Smooth muscle cell of the brain vasculature (primary cell): Measurements from ENCODE around the gene RBM20.
"Not testable (repeated sequence)": the region's sequence is repeated elsewhere in the genome, so short reads cannot be mapped to it uniquely, and the experiment has no call there.

Experiments
- DNase-seq: peaks from one replicate; pipeline ENCODE4 v3.0.0-alpha.2; 2012; ENCODE audit warnings: low read depth, low spot score

Gene RBM20

DNA sequence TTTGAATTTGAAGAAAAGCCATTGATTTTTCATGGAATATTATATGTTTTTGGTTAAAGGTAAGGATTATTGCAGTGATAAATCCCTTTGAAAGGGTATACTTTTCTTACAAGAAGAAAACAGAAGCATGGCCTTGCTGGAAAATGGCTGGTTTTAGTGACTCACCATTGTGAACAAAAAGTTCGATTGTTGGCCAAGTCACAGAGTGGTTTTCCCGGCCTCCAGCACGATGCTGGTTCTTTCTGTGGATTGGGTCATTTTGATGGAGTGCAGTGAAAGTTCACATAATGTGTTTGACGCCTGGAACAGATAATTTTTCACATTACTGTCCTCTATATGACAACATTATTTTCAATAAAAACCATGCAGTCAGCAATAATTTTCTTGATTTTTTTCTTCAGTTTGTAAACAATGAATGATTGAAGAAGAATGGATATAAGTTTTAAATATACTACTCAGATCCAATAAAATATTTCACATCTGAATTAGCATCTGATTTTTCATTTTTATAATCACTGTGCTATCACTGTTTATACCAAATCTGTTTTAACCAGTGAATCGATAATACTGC is 60.9 kb downstream of the RBM20 start:
- DNase-seq = no peak

DNA sequence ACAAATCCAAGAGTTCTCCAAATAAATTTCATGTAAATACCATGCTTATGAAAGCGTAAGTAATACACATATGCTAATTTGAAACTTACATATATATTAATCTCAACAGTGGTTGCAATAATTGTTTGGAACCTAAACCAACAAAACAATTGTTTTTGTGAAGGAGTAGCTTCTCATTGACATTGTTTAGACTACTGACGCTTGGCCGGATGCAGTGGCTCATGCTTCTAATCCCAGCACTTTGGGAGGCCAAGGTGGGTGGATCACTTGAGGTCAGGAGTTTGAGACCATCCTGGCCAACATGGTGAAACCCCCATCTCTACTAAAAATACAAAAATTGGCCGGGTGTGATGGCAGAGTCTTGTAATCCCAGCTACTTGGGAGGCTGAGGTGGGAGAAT is 61.5 kb downstream of the RBM20 start:
- DNase-seq = not testable (repeated sequence)

DNA sequence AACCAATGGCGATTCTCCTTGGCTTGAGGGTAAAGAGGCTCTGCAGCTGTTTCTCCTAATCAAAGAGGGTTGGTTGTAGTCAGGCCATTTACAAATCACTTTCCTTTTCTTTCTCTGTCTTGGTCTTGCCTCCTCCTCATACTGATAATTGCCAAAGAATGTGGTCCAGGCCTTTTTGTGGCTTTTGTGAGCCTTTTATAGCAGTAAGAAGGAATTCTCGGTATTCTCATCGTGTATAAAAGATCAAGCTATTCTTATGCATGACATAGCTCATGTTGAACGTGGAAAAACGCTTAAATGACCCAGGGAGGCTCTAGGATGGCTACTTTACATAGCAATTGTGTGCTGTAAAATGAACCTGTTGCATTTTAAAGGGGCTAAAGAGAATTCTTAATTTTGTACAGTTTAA is 62.6 kb downstream of the RBM20 start:
- DNase-seq = peak; percentile 36

DNA sequence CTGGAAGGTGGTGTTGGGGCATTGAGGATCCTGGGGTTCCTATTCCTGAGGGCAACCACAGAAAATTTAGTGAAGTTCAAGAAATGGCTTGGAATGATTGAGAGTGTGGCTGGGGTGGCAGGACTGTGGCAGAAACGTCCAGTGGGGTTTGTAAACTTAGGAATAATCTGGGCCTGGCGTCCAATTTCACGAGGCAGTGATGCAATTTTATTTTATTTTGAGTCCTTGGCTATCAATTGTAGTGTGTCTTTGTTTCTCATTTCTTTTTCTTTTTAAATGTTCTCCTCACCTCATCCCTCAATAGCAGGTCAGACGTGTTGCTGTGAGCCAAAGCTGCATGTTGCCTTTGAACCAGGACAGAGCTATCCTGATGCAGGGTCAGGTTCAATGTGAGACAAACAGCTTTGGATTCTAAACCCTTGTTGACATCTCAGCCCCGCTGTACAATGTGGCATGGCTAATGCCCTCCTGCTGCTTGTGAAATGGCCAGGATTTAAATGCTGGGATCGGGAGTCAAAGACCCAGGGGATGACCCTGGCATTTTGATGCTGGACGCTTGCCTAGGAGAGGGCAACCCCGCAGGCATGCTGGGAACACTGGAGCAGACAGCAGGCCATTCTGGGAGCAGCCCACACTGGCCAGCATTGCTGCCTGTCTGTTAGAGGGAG is 64.8 kb downstream of the RBM20 start:
- no peak for DNase-seq

DNA sequence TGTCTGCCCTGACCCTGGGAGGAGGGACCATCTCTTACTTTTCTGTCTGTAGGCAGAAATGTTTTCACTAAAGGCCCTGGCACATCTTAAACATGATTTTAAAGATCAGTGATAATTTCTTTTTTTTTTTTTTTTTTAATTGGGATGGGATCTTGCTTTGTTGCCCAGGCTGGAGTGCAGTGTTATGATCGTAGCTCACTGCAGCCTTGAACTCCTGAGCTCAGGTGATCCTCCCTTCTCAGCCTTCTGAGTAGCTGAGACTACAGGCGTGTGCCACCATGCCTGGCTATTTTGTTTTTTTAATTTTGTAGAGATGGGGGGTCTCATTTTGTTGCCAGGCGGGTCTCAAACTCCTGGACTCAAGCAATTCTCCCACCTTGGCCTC is 65.3 kb downstream of the RBM20 start:
- no peak for DNase-seq

DNA sequence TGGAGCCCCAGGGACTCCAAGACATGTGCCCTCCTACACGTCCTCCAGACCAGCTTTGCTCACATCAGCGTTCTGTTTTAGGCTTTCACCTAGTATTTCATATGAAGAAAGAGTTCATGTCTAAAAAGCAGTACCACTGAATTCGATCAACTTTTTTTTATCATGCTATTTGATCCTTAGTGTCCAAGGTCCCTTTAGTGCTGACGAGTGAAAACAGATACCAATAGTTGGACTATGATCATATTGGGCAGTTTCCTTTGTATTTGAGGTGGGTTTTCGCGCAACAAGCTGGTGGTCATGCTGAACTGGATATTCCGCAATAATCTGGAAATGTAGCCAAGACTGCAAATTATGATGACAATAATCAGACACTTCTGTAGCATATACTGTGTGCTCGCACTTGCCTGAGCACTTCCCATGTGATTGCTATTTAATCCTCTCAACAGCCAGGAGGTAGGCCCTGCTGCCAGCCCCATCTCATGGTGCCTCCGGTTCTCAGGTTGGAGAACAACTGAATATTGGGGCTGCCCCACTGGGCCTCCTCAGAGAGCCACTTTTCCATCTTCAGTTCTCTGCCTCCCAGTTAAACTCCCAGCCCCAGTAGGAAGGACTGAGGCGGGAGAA is 65.9 kb downstream of the RBM20 start:
- DNase-seq = no peak

DNA sequence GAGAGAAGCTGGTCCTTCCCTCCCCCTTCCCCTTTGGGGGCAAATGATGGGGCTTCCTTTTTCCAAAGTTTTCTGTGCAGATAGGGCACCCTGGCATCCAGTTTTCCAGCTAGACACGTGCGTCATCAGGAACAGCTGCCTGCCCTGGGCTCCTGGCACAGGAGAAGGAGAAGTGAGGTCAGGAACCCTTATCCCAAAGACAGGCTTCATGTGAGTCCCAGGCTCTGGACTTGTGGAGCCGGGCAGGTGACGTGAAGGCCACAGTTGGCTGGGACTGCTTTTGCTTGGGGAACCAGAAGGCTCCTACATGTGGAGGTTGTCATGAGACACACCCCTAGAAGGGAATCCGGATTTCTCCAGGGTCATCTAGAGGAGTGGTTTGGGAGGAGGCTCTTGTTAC is 66.5 kb downstream of the RBM20 start:
- no peak for DNase-seq

DNA sequence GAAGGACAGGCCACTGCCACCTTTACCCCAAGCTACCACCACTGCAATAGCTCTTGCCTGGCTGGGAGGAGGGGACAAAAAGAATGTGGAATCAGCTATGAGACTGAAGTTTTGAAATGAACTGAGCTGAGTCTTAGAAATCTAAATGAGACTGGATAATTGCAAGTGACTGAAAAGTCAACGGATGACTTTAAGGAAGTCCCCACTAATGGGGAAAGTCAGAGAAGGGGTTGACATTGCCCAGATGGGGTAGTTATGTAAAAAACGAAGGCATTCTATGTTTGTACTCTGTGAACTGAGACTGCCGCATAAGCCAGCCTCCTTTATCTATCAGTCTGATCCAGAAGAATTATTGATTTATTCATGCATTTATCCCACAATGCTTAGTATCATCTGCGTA is 67.2 kb downstream of the RBM20 start:
- no peak for DNase-seq

DNA sequence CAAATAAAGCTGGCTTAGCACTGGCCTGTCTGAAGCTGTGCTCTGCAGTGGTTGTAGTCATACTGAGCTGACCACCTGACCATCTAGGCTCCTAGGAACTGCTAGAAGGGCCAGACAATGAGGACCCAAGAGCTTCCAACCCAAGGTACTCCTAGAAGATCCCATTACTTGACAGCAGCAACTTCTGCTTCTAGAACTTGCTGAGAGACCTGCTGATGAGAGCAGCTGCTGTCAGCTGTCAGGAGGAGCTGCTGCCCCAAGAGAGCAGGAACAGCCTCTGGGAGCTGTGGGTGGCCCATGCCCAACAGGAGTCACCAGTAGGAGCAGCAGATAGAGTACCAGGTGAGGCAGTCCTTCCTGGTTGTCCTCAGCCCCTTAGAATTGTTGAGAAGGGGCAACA is 70.2 kb downstream of the RBM20 start:
- no peak for DNase-seq

DNA sequence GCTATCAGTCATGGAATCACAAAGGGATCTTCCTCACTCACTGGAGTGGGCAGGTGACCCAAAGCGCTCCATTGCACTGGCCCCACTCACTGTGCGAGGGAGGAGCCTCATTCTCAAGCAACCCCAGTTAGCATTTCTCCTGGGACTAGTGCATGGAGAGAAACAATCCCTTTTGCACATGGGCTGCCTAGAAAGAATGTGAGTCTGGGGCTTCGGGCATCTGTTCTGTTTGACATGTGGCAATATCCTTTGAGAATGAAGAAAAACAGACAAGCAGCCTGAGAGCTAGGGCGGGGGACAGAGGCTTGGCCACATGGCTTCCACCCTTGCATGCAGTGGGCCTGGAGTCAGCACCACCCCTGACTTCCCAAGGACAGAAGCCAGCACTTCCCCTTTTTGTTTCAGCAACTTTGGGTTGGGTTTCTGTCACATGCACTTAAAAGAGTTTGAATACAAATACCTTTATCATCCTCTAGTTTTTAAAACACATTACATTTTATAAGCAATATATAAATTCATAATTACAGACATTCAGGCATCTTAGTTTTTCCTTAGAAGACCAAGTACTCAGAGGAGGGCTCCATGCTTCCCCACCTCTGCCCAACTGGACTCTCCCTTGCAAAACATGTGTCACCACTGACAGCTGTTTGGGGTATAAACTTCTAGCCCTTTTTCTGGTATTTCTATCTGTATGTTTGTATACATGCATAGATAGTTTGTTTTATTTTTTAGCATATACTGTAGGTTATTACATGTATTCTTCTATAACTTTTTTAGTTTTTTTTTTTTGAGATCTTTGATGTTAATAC is 73.8 kb downstream of the RBM20 start:
- no peak for DNase-seq

DNA sequence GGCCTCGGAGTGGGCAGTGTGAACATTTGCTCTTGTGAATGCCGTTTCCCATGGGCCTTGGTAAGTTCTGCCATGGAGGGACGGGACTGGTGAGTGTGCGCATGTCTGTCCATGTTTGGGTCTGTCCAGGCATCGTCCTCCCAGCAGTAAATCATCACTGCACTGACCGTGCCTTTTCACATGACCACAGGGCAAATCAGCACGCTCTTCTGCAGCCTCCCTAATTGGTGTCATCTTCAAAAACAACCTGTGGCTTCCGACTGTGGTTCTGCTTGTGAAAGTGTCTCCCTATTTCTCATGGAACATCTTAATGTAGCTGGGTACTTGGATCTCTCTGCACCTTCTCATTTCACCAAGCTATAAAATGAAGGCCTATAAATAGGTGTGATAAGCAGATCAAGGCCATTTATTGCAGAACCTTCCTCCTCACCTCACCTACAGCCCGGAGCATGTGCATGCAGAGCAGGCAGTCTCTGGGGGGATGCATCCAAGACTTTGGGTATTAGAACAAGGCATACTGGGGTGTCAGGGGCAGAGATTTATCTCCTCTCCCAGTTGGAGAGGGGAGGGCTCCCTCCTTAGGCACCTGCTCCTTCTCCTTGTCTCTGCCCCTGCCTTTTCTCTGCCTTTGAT is 77.4 kb downstream of the RBM20 start:
- no peak for DNase-seq

DNA sequence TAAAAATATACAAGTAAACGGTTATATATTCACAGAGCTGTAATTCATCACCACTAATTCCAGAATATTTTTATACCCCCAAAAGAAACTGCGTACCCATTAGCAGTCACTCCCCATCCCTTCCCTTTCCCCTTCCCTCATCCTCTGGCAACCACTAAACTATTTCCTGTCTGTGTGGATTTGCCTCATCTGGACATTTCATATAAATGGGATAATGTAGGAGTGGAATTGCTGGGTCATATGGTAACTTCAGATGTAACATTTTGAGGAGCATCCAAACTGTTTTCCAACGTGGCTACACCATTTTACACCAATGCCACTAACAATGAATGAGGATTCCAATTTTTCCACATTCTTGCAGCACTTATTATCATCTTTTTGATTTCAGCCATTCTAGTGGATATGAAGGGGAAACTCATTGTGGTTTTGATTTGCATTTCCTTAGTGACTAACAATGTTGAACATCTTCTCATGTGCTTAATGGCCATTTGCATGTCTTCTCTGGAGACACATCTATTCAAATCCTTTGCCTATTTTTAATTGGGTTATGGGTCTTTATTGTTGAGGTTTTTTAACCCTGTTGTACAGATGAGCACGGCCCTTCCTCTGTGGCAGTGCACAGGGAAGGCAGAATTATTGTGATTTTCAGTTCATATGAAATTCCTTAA is 79.2 kb downstream of the RBM20 start:
- DNase-seq = no peak

DNA sequence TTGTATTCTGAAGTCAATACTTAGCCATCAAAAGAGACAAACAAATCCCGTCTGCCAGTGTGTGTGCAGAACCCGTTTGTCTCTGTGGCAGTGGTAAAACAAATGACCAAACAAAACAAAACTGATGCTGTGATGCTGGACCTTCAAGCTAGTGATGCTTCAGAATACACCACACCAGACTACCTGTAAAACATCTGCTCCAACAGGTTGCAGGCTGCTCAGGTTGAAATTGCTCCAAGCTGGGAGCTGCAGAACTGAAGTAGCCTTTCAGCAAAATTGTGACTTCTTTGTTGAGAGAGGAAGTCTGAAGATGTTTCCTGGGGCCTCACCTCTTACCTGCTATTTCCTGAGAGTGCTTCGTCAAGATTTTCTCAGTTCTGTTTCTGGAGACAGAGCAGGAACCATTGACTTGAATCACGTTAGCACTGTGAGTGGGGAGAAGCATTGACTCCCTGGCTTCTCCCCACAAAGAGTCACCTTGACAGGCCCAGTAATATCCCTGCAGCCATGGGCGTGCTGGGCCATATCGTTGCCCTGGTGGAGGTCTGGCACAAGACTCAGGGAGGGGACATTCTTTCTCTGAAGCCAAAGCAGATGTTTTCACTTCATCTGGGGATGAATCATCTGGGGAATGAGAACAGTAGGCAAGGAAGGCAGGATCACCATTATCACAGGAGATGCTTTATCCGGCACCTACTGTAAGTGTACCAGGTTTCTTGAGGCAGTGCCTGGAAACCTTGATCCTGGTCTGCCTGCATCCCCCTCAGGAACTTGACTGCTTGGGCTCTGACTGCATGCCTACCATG is 80.2 kb downstream of the RBM20 start:
- DNase-seq = no peak

DNA sequence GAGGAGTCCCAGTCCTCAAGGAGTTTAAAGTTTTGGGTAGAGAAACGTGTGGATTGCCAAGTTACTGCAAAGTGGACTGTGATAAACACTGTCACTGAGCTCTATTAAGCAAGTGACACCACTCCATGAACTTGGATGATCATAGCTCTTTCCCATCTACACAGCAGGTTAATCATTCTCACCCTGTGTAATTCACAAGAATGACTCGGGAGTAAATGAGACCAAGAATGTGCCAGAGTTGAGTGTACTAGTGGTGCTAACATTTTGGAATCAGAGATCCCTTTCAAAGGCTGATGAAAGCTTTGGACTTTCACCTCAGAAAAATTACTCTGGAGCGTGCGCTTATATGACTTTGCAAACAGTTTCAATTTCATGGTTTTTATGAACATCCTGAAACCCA is 80.8 kb downstream of the RBM20 start:
- DNase-seq = no peak

DNA sequence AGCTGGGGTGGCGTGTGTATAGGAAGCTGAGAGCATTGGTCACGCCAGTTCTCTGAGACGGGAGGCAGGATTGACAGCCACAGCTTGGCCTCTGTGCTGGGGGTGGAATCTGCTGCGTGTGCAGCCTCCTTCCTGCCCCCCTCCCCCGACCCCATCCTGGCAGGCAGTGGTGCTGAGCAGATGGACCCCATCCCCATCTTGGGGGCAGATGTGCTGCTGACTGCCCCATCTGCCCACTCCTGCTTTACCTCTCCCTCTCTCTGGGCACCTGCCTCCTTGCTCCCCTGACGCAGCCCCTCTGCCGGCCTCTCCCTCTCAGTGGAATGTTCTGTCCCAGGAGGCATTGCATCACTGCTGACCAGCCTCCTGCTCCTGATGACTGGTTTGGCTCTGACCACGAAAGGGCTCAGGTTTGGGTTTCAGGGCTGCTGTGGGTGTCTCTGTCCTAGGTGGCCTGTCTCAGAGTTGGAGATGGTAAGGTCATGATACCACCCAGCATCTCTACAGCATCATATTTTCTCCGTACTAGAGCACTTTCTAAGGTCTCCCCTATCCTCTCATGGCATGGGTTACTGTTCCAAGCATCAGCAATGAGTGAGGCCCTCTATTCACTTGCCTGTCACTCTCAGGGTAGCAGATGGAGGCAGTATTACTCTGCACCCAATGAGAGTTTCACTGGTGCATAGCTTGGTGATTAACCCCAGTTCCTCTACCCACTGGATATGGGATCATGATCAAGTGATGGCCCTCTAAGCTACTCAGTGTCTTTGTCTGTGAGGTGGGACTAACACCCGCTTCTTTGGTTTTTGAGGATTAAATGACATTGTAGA is 81.9 kb downstream of the RBM20 start:
- no peak for DNase-seq

DNA sequence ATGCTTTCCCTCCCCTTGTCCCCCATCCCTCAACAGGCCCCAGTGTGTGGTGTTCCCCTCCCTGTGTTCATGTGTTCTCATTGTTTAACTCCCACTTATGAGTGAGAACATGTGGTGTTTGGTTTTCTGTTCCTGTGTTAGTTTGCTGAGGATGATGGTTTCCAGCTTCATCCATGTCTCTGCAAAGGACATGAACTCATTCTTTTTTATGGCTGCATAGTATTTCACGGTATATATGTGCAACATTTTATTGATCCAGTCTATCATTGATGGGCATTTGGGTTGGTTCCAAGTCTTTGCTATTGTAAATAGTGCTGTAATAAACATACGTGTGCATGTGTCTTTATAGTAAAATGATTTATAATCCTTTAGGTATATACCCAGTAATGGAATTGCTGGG is 83.6 kb downstream of the RBM20 start:
- not testable (repeated sequence) for DNase-seq

DNA sequence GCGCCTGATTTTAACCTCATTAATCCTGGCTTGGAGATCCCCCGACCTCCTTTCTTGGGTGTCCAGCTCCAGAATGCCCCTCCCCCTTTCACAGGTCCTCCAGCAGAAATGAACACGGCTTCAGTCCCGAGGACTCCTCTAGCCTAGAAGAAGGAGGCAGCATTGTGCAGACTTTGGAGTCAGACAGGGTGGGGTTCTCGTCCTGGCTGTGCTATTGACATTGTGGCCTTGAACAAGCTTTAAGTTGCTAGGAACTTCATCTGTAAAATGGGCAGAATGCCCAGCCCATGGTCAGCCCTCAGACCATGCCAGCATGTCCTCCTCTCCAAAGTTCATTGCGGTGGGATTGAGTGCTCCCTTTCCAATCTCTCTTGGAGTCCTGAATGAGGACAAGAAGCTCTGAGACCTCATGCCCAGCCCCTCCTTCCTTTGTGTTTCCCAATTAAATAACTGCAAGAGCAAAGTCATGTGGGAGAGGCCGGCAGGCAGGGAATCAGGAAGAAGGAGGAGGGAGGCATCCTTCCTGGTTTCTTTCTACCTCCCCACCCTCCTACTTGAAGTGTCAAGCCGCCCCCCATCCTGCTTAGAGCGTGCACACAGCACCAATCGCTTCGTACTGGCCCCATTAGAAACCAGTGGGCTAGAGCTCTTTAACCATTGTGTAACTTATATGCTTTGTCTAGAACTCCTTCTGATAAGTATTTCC is 86.4 kb downstream of the RBM20 start:
- DNase-seq = no peak

DNA sequence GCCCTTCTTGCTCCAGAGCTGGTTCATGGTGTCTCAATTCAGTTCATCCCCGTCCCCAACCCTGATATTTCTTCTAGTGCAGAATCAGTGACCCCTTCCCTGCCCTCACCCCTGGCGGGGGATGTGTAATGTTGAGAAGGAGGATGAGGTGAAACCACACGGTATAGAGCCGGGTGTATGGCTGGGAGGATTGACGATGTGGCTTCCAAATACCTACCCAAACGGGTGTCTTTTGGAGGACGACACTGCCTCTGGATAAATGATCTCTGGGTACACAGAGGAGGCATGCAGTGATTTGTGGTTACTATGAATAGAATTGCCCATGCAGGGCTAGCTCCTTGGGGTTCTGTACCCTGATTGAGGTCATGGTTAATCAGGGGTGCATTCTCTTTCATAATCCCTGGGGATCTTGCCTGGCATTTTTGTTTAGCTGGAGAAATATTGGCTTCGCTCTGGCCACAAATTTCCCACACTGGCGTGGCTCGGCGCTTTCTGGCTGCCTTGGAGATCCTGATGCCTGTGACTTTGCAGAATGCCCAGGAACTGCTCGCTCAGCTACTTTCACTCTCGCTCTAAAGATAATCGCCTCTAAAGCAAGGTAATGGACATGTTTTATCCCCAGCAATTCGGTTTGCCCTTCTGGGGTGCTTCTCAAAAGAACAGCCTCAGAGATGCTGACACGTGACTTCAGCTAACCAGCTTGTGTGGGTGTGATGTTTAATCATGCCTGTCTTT is 89.2 kb downstream of the RBM20 start:
- DNase-seq = no peak
